ENCODE measurements around the gene PIM3.
A peak's percentile ranks its signal among the peaks of the same experiment; 100 is the strongest.
"Not testable (repeated sequence)": the region's sequence is repeated elsewhere in the genome, so short reads cannot be mapped to it uniquely, and the experiment has no call there.

Gene PIM3

DNA sequence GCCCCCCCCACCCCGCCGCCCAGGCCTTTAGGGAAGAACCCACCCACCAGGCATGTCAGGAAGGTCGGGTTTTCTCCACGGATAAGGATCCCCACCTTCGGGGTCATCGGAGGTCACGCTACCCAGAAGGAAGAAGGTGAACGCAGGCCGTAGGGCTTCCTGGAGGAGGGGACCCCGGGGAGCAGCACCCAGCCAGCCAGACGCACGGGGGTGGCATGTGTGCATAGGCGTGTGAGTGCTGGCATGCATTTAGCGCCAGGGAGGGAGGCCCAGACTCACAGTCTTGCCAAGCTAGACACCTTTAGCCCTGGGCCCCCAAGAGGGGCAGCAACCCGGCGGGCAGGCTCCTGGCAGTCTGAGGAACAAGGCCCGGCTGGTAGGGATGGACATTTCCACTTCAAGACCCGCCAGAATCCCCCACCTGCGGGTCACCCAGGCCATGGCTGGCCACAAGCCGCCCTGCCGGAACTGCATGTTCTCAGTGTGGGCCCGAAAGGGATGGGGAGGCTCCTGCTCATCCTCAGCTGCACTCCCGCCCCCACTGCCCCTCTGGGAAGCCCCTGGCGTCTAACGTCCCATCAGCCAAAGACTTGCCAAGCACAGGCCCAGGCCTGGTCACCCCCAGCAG is 16.7 kb upstream of the PIM3 start:
- no peak for DNase-seq

DNA sequence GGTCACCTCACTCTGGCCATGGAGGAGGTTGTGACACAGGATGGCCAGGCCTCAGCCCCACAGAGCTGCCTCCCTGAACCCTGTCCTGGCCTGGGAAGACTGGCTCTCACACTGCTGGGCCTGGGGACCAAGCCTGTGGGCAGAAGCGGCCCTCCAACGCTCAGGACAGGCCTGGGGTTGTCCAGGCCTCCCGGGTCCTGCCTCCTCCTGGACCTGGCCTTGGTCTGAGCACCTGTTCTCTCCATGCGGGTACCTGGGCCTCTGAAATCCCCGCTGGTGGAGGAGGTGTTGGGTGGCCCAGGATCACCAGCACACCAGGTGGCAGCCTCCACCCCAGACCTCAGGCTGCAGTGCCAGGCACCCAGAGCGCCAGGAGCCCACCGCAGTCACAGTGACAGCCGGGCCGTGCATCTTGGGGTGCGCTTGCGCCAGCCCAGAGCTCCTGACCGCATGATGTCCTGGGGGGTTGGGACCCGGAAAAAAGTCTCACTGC is 16.1 kb upstream of the PIM3 start:
- no peak for DNase-seq

DNA sequence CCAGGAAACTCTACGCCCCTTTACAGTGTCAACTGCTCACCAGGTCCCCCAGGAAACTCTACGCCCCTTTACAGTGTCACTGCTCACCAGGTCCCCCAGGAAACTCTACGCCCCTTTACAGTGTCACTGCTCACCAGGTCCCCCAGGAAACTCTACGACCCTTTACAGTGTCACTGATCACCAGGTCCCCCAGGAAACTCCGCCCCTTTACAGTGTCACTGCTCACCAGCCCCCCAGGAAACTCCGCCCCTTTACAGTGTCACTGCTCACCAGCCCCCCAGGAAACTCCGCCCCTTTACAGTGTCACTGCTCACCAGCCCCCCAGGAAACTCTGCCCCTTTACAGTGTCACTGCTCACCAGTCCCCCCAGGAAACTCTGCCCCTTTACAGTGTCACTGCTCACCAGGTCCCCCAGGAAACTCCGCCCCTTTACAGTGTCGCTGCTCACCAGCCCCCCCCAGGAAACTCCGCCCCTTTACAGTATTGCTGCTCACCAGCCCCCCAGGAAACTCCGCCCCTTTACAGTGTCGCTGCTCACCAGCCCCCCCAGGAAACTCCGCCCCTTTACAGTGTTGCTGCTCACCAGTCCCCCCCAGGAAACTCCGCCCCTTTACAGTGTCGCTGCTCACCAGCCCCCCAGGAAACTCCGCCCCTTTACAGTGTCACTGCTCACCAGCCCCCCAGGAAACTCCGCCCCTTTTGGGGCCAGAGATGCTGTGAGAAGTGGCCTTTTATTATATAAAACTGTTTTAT is 15.4 kb upstream of the PIM3 start:
- DNase-seq = not testable (repeated sequence)

DNA sequence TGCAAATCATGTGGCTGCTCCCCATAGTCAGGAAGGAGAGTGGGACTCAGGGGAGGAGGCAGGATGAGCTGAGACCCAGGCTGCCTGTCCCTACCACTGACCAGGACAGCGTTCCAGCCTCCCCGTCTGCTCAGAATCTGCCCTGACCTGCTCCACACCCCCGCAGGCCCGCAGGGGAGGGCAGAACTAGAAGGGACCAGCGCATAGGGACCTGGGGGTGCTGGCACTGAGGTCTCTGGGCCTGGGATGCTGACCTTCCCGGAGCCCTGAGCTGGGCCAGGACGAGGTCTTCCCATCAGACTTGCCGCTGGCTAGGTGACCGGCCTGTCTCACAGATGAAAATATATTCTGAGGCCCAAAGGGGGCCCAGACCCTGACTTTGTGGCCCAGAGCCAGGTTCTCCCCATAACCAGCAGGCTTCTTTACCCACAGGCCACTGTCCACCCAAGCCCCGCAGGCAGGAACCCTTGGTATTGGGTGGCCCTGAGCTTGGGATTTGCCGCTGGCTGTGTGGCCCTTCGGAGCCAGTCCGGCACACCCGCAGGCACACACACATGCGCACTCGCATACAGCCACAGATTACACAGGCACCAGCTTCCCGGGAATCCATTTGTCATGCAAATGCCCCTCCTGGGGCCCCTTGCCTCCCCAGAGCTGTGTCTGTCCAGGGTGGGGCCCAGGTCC is 13.8 kb upstream of the PIM3 start:
- peak; percentile 54 for DNase-seq

DNA sequence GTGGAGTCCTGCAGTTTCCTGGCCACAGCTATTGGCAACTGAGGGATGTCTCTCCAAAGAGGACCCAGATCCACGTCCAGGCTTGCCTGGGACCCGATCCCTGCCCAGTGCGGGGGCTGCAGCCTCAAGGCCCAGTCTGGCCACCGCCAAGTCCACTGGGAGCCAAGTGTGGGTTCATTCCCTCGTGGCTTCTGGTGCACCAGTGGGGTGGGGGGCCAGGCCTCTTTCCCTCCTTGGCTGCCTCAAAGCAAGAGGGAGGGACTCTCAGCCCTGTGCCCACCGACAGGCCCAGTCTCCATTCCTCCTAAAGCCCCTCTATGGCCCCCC is 13.3 kb upstream of the PIM3 start:
- DNase-seq = no peak

DNA sequence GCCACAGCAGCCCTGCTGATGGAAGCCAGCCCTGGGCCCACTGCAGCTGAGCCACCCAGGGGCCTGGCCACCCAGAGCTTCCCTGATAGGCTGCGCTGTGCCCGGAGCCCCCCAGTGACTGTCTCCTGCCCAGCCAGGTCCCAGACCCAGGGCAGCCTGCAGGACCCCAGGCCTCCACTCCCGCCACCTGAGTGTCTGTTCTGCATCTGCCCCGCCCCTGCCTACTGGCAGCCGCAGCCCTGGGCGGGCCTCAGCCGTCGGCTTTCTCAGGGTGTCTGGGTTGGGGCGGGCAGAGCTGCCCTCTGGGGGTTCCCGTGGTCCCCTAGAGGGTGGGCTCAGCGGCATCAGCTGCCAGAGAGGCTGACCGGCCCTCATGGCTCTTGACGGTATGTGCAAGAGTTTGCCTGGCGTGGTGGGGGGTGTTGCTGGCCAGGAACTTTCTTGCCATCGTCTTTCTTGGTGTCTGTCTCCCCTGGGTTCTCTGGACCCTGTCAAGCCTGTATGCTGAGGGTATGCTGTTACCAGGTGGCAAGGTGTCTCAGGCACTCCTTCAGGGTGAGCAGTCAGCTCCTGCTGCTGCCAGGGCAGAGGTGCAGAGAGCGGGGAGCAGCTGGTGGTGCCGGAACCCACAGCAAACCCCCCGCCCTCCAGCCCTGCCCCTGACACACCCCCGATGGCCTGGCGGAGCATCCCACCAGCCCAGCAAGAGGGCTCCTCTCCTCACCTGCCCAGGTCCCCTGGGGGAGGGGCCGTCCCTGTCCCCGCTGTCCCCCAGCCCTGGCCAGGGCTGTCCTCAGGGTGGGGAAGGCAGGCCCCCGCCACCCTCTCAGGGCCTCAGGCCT is 12.2 kb upstream of the PIM3 start:
- no peak for DNase-seq

DNA sequence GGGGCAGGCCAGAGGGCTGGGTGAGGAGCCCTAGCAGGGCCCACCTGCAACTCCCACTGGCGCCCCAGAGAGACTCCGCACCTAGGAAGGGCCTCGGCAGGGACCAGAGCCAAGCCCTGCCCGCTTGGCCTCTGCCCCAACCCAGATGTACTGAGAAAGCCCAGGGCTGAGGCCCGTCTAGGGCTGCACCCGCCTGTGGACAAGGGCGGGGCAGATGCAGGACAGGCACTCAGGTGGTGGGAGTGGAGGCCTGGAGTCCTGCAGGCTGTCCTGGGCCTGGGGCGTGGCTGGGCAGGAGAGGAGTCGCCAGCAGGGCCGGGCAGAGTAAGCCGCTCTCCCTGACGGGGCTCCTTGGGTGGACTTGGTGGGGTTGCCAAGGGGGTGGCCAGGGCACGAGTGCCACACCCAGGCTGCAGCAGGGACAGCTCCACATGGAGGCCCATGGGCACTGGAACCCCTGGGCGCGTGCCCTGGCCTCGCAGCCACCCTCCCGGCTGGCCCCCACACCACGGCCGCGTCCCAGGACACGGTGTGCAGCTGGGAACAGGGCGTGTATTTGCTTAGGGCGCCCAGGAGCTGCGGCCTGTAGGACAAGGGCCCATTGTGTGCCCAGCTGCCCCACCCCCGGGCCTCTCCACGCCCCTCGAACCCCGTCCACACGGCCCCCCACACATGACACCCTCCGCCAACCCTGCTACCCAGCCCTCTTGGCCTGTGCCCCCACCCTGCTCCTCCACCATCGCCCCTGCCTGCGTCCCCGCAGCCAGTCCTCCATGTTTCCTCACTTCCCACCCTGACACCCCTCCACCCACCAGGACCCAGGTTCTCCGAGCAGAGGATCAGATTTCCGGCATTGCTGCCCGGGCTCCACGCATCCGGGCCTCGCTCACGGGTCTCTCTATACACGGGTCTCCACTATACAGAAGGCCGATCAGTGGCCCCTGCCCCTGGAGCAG is 11.3 kb upstream of the PIM3 start:
- DNase-seq = no peak

DNA sequence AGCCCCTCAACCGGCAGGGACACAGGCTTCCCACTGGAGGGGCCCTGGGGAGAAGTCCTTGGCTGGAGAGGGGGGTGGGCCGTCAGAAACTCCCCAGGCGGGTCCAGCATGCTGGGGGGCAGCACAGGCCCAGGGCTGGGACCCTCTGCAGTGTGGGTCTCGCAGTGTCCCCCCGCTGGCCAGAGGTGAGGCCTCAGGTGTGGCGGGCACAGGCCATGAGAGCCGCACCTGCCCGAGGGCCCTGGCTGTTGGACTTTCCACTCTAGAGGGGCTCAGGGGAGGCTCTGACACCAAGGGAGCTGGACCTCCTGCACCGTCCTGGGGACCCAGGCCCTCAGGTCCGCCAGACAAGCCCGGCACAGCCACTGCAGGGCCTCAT is 10.7 kb upstream of the PIM3 start:
- DNase-seq = no peak

DNA sequence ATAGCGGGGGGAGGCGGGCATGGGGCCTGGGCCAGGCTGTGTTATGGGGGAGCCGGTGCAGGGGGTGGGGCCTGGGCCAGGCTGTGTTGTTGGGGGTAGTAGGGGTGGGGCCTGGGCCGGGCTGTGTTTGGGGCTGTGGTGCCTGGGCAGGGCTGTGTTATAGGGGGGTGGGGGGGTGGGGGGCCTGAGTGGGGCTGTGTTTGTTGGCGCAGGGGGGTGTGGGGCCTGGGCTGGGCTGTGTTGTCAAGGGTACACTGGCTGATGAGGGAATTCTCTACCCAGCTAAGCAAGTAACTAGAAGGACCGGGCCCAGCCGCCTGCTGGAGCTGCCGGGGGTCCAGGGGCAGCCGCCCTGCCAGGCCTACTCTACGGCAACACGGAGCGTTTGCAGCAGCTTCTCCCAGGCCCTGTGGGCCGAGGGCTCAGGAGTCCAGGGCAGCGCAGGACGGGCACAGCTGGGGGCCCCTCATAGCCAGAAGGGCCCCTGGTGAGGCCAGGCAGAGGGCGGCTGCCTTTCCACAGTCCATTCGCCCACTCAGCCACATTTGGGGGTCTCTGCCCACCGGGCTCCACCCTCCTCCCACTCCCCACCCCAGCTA is 10.1 kb upstream of the PIM3 start:
- no peak for DNase-seq

DNA sequence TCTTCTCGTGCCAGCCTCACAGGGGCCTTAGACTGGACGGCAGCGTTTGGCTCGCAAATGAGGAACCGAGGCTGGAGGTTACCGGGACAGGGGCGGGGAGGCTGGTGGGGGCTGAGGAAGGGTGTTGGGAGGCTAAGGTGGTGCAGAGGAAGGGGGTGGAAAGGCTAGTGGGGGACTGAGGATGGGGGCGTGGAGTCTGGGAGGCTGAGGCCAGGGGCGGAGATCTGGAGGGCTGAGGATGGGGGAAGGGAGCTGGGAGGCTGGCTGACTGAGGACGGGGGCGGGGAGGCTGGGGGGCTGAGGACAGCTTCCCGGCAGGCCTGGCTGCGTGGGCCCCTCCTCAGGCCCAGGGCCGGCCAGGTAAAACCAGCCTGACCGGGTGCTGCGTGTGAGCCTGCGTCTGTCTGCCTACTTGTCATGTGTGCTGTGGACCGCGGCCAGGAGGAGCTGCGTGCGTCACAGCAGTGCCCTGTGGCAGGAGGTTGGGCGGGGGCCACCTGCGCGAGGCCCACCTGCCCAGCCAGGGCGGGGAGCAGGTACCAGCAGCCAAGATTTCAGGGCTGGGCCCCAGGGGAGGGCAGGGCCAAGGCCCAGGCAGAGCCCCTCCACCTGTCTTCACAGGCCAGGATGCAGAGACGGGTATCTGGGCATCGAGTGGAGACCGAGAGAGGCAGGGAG is 9.4 kb upstream of the PIM3 start:
- peak; percentile 83 for DNase-seq

DNA sequence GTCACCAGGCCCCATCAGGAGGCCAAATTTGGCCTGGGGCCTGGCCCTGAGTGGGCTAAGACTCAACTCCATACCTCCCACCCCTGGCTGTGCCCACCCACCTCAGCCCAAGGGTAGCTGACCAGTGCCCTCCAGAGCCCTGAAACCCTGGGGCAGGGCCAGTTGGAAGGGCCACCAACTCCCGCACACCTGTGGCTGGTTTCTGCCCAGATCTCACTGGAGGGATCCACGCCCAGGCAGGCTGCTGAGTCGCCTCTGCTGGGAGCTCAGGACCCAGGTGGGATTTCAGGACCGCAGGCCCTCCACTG is 8.9 kb upstream of the PIM3 start:
- DNase-seq = no peak

DNA sequence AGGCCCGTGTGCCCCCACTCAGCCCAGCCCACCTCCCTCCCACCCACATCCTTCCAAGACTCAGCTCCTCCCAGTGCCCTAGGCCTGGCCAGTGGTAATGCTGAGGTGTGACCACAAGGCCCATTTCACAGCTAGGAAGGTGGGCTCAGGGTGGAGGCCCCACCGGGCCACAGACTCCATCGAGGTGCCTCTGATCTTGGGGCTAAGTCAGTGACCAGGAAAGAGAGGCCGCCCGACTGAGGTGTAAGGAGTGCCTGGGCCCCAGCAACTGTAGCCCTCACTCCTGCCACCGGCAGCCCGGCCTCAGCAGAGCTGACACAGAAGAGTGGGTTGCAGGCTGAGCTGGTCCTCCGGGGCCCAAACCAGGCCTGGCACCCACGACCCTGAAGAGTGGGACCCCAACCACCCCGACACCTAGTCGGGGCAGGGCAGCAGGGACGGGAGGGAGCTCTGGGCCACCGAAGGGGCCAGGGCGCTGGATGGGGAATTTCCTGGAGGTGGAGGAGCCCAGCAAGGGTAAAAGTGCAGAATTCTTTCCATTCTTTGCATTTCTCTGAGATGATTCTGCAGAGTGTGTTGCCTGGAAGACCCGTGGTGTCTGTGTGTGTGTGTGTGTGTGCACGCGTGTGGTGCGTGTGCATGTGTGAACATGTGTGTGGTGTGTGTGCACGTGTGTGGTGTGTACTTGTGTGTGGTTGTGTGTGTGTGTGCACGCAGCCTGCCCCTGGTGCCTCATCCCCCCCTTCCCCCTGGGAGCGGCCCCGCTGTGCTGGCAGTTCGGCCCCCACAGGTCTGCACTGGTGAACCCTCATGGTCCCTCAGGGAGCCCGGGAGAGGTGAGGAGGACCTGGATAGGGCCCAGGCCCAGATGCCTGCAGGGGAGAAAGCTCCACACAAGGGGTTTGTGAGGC is 8.3 kb upstream of the PIM3 start:
- DNase-seq = peak; percentile 67

DNA sequence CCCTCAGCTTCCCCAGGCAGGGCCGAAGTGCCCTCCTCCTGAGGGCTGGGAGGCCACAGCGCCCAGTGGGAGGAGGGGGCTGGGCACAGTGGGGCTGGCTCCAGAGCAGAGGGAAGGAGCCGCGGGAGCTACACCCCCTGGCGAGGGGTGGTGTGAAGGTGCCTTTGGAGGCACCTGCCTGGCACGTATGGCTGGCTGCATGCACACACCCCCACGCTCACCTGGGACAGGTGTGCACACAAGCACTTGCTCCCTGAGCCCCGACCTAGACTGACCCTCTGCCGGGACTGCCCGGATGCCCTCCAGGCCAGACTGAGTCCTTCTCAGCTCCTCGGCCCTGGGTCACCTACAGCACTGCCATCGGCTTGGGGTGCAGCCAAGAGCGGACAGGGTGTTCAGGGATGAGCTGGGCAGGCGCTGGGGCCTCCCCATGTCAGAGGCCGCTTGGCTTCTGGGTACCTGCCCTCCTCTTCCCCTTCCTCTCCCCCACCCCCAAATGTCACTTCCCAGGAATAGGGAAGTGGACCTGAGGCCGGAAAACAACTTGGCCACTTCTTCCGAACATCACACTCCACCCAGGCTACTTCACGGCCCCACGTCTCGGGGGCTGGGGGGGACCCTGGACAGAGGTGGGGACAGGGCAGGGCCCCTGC is 7.4 kb upstream of the PIM3 start:
- no peak for DNase-seq

DNA sequence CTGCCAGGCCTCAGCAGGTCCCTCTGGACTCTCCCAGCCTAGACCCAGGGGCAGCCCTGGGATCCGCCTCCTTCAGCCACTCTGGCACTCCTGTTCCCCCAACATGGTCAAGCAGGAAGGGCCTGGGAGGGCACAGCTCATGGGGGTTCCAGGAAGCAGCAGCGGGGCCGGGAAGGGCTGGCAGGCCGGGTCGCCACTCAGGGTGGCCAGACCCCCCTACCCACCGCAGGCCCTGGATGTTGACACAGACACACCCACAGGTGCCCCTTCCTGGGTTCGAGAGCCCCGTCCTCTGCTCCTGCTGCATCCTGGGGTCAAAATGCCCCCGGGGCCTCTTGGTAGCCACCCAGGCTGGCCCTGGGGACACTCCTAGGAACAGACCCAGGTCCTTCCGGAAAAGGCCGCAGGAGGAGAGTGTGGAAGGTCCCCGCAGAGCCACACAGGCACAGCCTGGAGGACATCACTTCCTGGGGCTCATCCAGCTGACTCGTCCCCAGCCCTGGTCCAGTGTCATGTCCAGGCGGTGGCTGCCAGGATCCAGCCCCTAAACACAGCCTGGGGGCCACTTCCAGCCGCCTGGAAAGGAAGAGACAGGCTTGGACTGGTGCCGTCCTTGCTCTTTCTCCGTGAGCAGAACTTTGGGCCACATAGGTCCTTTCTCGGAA is 6.8 kb upstream of the PIM3 start:
- DNase-seq = no peak

DNA sequence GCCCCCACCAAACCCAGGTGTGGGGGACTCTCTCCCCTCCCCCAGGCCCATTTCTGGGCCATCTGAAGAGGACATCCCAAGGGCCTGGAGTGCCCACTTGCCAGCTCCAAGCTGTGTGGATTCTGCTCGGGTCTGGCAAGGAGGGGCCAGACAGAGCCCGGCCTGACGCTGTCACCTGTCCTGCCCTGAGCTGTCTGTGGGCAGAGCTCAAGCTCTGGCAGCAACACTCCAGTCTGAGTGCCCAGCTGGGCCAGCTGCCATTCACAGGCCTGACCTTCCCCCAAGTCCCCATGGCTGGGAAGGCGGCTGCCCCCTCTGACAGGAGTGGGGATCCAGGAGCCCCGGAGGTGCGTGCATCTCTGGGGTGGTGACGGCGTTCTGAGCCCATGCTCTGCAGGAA is 6.2 kb upstream of the PIM3 start:
- DNase-seq = no peak

DNA sequence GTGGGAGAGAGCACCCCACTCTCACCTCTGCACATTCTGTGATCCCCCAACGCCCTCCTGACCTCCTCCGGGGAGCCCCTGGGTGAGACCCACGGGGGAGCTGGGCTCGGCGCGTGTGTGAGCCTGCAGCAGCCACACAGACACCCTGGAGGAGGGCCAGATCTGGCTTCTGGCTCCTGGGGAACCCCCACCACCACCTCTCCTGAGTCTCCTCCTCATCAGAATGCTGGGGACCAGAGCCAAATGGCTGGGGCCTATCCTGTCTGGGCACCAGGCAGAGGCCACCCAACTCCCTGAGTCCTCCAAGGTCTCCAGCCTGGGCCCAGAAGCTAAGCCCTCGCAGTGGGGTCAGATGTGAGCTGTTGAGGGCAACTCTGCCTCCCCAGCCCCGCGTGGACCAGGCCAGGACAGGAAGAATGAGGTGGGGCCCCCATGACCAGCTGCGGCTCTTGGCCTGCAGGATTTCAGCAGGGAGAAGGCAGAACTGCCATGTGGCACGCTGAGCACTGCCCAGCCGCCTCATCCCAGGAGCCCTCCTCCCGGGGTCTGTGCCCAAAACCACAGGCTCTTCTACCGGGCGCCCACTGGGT is 5.5 kb upstream of the PIM3 start:
- DNase-seq = no peak

DNA sequence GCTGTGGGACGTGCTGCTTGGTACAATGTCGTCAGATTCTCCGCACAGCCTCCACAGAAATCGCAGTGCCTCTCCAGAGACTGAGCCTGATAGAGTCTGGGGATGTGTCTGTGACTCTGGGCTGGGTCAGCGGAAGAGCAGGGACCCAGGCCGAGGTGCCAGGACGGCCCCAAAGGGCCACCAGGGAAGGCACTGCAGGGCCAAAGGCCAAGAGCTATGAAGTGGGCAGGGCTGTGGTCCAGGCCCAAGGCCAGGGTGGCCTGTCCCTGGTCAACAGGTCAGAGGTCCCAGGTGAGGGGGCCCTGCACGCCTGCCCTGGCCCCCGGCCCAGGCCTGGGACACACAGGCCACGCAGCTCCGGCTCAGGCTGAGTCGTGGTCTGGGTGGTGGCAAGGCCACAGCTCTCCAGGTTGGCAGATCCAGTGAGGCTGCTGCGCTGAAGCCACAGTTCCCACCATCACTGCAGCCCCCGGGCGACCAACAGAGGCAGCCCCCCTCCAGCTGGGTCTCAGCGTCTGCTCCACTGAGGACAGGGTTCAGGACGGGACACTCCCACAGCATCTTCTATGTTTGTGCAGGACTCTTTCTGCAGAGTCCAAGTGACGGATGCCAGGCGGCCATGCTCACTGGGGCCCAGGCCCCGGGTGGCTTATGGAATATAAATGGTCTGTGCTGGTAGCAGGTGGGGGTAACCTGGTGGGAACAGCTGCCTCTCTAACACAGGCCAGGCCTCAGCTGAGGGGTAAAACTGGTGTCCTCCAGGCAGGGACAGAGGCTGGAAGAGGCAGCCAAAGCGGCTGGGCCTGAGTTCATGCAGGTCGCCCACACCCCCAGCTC is 4.8 kb upstream of the PIM3 start:
- DNase-seq = no peak

DNA sequence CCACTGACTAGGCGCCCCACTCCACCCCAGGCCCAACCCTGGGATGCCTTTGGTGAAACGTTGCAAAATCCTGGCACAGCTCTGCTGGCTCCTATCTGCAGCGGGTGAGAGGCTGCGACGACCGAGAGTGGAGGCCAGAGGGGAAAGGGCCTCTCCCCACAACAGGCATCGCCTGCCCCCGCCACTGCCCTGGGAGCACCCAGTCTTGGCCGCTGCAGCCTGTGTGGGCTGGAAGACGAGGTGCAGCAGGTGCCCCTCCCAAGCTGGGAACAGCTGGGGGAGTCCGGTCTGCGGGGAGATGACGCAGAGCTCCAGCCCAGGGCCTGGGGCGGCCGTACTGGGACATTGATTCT is 4.2 kb upstream of the PIM3 start:
- DNase-seq = no peak

All from eye (tissue), 1 donor.